IMR-90 (cell line): ENCODE data around the gene SCFD2.

ENCODE experiments used
- POLR2A ChIP-seq: IDR thresholded peaks from 2 replicates; pipeline ENCODE4 v1.6.1; 2012; ENCODE audit warnings: mild to moderate bottlenecking, low read depth, low read length
- RAD21 ChIP-seq: IDR thresholded peaks from 2 replicates; pipeline ENCODE4 v1.6.1; 2012; ENCODE audit warnings: low read length, improper control_type of control experiment
- TF ChIP-seq, protein P1 (sequence below): conservative IDR thresholded peaks from 2 replicates; pipeline ENCODE4 v1.5.1; 2012; ENCODE audit warnings: mild to moderate bottlenecking, low read depth, low read length, improper control_type of control experiment

- TF ChIP-seq, protein P1, sequence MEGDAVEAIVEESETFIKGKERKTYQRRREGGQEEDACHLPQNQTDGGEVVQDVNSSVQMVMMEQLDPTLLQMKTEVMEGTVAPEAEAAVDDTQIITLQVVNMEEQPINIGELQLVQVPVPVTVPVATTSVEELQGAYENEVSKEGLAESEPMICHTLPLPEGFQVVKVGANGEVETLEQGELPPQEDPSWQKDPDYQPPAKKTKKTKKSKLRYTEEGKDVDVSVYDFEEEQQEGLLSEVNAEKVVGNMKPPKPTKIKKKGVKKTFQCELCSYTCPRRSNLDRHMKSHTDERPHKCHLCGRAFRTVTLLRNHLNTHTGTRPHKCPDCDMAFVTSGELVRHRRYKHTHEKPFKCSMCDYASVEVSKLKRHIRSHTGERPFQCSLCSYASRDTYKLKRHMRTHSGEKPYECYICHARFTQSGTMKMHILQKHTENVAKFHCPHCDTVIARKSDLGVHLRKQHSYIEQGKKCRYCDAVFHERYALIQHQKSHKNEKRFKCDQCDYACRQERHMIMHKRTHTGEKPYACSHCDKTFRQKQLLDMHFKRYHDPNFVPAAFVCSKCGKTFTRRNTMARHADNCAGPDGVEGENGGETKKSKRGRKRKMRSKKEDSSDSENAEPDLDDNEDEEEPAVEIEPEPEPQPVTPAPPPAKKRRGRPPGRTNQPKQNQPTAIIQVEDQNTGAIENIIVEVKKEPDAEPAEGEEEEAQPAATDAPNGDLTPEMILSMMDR = no peak
- TF ChIP-seq POLR2A (no peak), RAD21 (no peak)
Observed at GRCh38 chr4:52951016-52951415, 414.8 kb downstream of the SCFD2 start.
